PC-9 (cell line): Measurements from ENCODE around the gene SEMA4F.

Source experiments
- EZH2 ChIP-seq: fragments of 200-600 bp; sonication (generic); IDR thresholded peaks from 2 replicates; pipeline ENCODE4 v1.8.0; 2017; ENCODE audit warnings: antibody characterized with exemption, low read depth
- TF ChIP-seq, protein P1 (sequence below): fragments of 200-600 bp; sonication (generic); conservative IDR thresholded peaks from 2 replicates; pipeline ENCODE4 v1.6.1; 2017; ENCODE audit warnings: mixed run types, antibody characterized with exemption, mild to moderate bottlenecking, moderate library complexity

DNA sequence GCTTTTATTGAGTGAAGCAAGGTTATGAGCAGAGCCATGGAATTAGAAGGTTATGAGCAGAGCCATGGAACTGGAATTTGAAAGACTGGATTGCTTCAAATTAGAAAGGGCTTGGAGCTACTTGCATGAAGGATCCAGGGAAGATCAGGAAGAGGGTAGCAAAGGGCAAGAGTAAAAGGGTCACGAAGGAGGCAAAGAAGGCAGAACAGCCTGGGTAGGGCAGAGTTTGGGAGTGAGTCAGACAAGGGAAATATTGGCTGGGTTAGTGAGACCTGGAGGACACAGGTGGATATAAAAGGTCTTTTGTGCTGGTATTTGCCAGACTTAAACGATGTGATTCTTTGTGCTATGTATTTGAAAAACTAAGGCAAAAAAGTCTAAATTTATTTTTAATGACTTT, 65.0 kb downstream of the SEMA4F start:
- TF ChIP-seq, protein P1, sequence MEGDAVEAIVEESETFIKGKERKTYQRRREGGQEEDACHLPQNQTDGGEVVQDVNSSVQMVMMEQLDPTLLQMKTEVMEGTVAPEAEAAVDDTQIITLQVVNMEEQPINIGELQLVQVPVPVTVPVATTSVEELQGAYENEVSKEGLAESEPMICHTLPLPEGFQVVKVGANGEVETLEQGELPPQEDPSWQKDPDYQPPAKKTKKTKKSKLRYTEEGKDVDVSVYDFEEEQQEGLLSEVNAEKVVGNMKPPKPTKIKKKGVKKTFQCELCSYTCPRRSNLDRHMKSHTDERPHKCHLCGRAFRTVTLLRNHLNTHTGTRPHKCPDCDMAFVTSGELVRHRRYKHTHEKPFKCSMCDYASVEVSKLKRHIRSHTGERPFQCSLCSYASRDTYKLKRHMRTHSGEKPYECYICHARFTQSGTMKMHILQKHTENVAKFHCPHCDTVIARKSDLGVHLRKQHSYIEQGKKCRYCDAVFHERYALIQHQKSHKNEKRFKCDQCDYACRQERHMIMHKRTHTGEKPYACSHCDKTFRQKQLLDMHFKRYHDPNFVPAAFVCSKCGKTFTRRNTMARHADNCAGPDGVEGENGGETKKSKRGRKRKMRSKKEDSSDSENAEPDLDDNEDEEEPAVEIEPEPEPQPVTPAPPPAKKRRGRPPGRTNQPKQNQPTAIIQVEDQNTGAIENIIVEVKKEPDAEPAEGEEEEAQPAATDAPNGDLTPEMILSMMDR: no peak
- TF ChIP-seq EZH2: no peak
